Raji (cell line): ENCODE results near the gene AMPH.

Experiments used
- POLR2A ChIP-seq: IDR thresholded peaks from 2 replicates; pipeline ENCODE4 v1.6.1; 2011; ENCODE audit warnings: low read depth, low read length, control low read depth; ENCODE audit not compliant: insufficient read depth

AMPH gene

DNA sequence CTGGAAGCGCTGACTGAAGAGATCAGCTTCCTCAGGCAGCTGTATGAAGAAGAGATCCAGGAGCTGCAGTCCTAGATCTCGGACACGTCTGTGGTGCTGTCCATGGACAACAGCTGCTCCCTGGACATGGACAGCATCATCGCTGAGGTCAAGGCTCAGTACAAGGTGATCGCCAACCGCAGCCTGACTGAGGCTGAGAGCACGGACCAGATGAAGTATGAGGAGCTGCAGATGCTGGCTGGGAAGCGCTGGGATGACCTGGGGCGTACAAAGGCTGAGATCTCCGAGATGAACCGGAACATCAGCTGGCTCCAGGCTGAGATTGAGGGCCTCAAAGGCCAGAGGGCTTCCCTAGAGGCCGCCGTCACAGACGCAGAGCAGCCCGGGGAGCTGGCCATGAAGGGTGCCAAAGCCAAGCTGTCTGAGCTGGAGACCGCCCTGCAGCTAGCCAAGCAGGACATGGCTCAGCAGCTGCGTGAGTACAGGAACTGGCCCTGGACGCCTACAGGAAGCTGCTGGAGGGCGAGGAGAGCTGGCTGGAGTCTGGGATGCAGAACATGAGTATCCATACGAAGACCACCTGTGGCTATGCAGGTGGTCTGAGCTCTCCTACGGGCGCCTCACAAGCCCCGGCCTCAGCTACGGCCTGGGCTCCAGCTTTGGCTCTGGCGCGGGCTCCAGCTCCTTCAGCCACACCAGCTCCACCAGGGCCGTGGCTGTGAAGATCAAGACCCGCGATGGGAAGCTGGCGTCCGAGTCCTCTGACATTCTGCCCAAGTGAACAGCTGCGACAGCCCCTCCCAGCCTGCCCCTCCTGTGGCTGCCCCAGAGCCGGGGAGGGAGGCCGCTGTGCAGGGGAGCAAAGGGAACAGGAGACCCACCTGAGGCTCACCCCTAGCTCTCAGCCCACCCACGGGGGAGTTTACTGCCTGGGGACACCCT lies 24.9 kb upstream of the AMPH start:
- no peak for TF ChIP-seq POLR2A

DNA sequence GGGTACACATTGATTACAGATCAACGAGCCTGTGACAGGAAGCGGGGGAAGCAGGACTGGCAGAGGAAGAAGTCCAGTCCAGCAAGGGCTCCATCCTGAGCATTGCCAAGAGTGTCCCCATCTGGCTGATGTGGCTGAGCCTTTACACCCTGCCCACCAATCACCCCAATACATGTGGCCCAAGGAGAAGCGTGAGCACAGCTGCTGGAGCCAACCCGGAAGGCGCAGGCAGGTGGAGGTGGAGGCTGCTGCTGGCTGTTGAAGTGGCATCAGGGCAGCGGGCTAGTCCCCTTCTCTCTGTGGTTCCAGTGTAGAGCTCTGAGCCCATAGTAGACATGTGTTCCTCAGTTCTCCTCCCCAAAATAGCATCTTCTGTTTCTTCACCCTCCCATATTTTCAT lies 6.8 kb upstream of the AMPH start:
- no peak for TF ChIP-seq POLR2A

DNA sequence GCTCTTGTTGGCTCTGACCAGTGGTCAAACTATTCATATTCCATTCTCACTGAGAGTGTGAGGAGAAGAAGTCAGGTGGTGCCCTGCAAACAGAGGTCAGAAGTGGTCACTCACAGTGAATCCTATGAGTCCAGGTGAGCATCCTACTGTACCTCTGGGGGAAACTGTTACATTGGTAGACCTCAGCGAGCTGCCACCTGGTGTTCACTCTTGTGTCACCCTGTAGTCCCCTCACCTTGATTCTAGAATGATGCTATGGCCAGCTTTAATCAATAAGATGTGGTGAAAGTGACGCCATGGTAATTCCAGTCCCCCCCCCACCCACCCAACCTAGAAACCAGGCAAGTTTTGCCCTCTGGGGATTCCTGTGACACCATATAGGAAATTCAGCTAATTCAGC lies 1.2 kb upstream of the AMPH start:
- no peak for TF ChIP-seq POLR2A

DNA sequence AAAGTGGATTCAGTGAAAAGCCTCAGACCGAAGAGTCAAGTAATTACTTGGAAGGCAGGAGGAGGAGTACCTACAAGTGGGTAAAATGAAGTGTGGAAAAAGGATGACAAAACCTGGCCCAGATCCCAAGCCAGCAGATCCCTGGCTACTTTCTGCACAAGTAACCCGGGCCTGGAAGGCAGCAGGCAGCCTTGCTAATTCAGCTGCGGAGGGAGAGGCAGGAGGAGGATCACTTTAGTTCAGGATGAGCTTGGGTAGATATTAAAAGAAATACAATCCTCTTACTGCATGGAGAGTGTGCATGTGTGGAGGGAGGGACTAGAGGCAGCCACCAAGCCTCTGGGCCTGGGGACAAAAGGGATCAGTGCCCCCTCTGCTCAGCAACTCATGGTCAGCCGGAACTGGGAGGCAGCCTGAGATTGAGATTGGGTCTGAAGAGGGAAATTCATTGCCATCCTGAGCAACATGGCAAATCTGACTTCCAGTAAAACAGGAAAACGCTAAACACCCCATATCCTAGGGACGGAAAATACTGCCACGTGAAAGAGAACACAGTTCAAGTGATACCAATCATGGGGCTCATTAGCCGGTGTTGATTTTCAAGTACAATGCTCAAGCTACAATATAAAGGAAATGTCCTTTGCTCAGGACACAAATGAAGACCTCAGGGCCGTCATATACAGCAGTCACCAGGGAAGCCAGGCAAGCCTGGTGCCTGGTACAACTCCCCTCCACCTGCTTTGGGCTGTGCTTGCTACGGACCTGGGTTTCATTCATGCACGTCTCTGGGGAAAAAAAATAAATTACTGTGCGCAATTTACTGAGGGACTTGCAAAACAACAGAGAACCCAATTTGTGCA lies 1.3 kb downstream of the AMPH start:
- no peak for TF ChIP-seq POLR2A

GRCh38 chr7:38628630-38629385 lies 2.4 kb downstream of the AMPH start:
- no peak for TF ChIP-seq POLR2A

DNA sequence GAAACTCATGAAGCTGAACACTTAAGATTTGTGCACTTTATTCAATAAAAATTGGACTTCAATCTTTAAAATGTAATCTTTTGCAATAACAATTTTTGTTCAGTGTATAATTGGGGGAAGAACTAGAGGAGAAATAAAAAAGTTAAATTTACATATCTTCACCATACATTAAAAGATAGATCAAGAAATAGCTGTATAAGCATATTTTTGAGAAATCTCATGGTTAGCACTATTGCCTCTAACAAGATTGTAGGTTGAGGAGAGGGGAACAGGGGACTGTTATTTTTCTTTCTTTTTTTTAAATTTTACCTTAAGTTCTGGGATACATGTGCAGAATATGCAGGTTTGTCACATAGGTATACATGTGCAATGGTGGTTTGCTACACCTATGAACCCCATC lies 5.3 kb downstream of the AMPH start:
- TF ChIP-seq POLR2A: no peak

GRCh38 chr7:38615665-38616064 lies 15.5 kb downstream of the AMPH start:
- TF ChIP-seq POLR2A: no peak

DNA sequence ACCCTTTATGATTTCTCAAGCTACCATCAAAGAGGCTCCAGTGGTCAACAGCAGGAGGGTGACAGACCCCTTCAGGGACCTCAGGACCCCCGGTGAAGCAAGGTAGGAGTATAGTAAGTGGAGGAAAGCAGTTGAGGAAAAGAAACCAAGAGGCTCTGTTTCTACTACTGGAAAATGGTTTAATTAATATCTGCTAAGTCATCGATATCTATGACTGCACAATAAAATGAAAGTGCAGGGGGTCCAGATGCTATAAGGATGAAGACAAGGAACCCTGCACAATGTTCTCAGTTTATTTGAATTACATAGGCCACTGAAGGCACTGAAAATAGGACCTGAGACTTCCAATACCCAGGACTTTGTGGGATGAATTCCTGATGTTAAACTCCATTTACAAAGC lies 23.7 kb downstream of the AMPH start:
- TF ChIP-seq POLR2A: no peak

- TF ChIP-seq POLR2A: no peak
These were observed 30.4 kb downstream of the AMPH start for GRCh38 chr7:38600741-38601140.

DNA sequence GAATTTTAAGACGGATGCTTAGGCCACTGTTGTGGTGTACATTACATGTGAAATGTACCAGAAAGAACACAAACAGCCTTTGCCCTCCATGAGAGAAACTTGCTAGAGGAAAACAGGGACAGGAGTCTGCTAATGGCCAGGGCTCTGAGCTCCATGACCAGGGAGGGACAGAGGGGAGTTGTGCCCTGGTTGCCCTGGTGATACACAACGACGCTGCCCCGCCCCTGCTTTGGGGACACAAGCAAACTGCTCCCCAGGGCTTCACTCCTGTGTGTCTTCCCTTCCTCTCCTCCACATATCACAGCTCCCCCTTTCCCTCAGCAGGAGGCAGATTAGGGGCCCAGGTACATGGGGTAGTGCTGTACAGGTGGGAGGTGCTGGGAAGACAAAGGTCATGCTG lies 36.2 kb downstream of the AMPH start:
- TF ChIP-seq POLR2A: no peak

DNA sequence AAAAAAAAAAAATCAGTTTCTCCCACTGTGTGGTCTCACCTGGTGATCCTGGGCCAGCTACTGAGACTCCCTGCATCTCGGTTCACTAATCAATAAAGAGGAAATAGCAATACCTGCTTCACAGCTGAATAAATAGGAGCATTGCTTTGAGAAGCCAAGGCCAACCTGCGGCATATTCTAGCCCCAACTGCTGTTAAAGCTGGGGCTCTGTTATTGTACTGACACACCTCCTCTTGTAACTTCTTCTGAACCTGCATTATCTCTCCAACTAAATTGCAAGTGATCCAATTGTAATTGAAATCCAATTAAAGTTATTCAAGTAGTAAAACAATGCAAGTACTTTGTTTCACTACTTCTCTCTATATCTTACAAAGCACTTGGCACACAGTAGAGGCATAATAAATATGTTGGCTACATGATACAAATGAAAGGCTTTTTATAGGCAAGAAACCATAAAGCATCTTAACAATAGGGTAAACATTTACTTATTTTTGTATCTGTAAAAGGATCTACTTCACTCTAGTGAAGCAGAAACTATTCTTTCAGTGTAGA lies 38.4 kb downstream of the AMPH start:
- no peak for TF ChIP-seq POLR2A

DNA sequence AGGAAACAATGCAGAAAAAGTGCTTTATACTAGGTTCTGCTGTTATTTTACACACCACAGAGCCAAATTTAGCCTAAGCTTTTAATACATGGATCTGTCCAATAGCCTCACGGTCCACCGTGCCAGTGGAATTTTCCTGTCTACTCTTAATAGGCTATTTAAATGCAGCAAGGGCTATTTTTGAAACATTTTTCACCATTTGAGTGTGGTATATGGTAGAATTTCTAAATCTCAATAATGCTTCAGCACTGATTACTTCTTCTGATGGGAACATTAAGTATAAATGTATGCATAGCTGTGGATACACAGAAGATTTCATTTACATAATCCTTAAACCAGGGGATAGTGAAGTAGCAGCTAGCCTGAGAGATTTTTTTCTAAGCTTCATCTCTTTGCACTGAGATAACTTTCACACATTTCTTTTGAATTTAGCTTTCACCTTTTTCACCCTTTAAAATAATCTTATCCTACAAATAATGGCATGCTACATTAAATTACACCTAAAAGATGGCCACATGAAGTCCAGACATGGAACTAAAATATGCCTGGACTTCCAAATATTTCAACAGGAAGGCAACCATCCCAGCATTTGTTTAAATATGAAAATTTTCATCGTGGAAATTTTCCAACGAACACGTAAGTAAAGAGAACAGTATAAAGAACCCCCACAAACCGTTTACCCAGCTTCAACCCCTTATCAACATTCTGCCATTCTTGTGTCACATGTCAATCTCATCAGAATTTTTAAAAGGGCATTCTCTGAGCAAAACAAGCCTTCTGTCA lies 45.4 kb downstream of the AMPH start:
- TF ChIP-seq POLR2A: no peak

GRCh38 chr7:38584443-38585210 lies 46.5 kb downstream of the AMPH start:
- TF ChIP-seq POLR2A: no peak
